ENCODE data around the gene FKBP7. TPM values are rescaled to one million over a fixed set of nuclear protein-coding genes. Genes with fewer than 3 reads are reported as not detected.
"Not testable (repeated sequence)": the region's sequence is repeated elsewhere in the genome, so short reads cannot be mapped to it uniquely, and the experiment has no call there.

FKBP7 gene
- total RNA-seq, 1 donor from 2014 or later = 34.1 TPM

- Mint-ChIP-seq H3K27me3 (no peaks in the 10 kb centered on the region), H3K4me1 (ENCODE audit: unreplicated experiment) (no peaks in the 10 kb centered on the region), H3K36me3 (peaks cover 55% of the 10 kb centered on the region), H3K9me3 (peaks cover 11% of the 10 kb centered on the region), H3K27ac (no peak overlapping the region), H3K4me3 (no peak overlapping the region)
- no peak for DNase-seq (ENCODE audit: extremely low spot score, unreplicated experiment)
- no peak for TF ChIP-seq CTCF (conservative IDR thresholded peaks at IDR 0.05)
Measured at GRCh38 chr2:178427458-178427857, 50.9 kb downstream of the FKBP7 start.

GRCh38 chr2:178426388-178426787 lies 52.0 kb downstream of the FKBP7 start:
- H3K4me1 Mint-ChIP-seq (ENCODE audit: unreplicated experiment) = no peaks in the 10 kb centered on the region
- no peak for TF ChIP-seq CTCF (conservative IDR thresholded peaks at IDR 0.05)
- DNase-seq (ENCODE audit: extremely low spot score, unreplicated experiment) = no peak
- H3K9me3 Mint-ChIP-seq = peaks cover 11% of the 10 kb centered on the region
- H3K36me3 Mint-ChIP-seq = peaks cover 52% of the 10 kb centered on the region
- H3K27ac Mint-ChIP-seq = no peak overlapping the region
- no peaks in the 10 kb centered on the region for H3K27me3 Mint-ChIP-seq
- H3K4me3 Mint-ChIP-seq = no peak overlapping the region

- H3K36me3 Mint-ChIP-seq = peaks cover 55% of the 10 kb centered on the region
- H3K4me1 Mint-ChIP-seq (ENCODE audit: unreplicated experiment) = no peaks in the 10 kb centered on the region
- peaks cover 11% of the 10 kb centered on the region for H3K9me3 Mint-ChIP-seq
- H3K4me3 Mint-ChIP-seq = no peak overlapping the region
- no peaks in the 10 kb centered on the region for H3K27me3 Mint-ChIP-seq
- no peak for DNase-seq (ENCODE audit: extremely low spot score, unreplicated experiment)
- H3K27ac Mint-ChIP-seq = no peak overlapping the region
- TF ChIP-seq CTCF (conservative IDR thresholded peaks at IDR 0.05) = no peak
Measured at GRCh38 chr2:178425255-178425827, 53.1 kb downstream of the FKBP7 start.

GRCh38 chr2:178423746-178424145 lies 54.7 kb downstream of the FKBP7 start:
- not testable (repeated sequence) for H3K27me3 Mint-ChIP-seq; H3K4me1 Mint-ChIP-seq (ENCODE audit: unreplicated experiment); H3K27ac Mint-ChIP-seq; DNase-seq (ENCODE audit: extremely low spot score, unreplicated experiment); H3K4me3 Mint-ChIP-seq
- Mint-ChIP-seq H3K36me3 (peaks cover 45% of the 10 kb centered on the region), H3K9me3 (peaks cover 11% of the 10 kb centered on the region)

- DNase-seq (ENCODE audit: extremely low spot score, unreplicated experiment) = no peak
- Mint-ChIP-seq H3K9me3 (peaks cover 11% of the 10 kb centered on the region), H3K27me3 (peaks cover 3% of the 10 kb centered on the region), H3K27ac (no peak overlapping the region), H3K4me3 (no peak overlapping the region), H3K4me1 (ENCODE audit: unreplicated experiment) (no peaks in the 10 kb centered on the region), H3K36me3 (peaks cover 37% of the 10 kb centered on the region)
- TF ChIP-seq CTCF (conservative IDR thresholded peaks at IDR 0.05) = no peak
Measured at GRCh38 chr2:178422097-178422496, 56.3 kb downstream of the FKBP7 start.

- DNase-seq (ENCODE audit: extremely low spot score, unreplicated experiment) = no peak
- H3K27me3 Mint-ChIP-seq = peaks cover 3% of the 10 kb centered on the region
- peaks cover 3% of the 10 kb centered on the region for H3K9me3 Mint-ChIP-seq
- no peak overlapping the region for H3K4me3 Mint-ChIP-seq
- peaks cover 22% of the 10 kb centered on the region for H3K36me3 Mint-ChIP-seq
- no peaks in the 10 kb centered on the region for H3K4me1 Mint-ChIP-seq (ENCODE audit: unreplicated experiment)
- H3K27ac Mint-ChIP-seq = no peak overlapping the region
- TF ChIP-seq CTCF (conservative IDR thresholded peaks at IDR 0.05) = no peak
Measured at GRCh38 chr2:178420463-178420999, 57.9 kb downstream of the FKBP7 start.
